Hematopoietic multipotent progenitor cell treated with erythropoietin and hydrocortisone succinate and interleukin-3 and kit ligand, for 17 days (in vitro differentiated cells): ENCODE results near the gene LRRC55.

Source experiments
- DNase-seq: peaks from one replicate; pipeline ENCODE4 v3.0.0-alpha.2; 2015; ENCODE audit warnings: low spot score

Gene LRRC55

DNA sequence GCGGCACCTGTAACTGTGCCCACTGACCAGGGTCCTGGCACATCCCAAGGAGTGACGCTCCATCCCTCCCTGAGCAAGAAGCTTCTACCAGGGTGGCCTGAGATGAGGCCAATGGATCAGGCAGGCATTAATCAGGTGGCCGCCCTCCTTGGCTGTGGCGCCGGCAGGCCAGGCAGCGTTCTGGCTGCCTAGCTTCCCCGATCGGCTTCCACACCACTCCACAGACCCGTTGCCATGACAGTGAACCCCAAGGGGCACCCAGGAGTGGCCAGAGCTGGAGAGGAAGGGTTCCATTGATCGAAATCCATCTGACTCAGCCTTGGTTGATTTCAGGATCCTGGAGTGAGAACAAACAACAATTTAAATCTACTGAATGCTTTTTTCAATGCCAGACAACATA, 20.5 kb downstream of the LRRC55 start:
- no peak for DNase-seq

DNA sequence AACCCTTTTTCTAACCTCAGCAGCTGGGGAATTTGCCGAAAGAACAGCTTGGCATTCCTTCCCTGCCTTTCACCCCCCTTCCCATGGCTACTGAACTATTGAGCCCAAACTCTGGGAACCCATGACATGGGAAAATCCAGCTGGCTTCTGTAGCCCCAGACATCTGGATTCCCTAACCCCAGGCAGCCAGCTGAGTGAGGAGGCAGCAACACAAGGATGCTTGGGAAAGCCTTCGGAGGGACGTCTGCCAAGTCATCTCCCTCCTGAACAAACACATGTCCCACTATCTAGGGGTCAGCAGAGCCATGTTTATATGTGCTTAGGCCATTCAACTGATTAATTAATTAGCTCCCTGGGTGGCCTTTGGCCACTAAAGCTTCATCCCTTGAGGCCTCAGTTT, 21.6 kb downstream of the LRRC55 start:
- DNase-seq, result no peak

- no peak for DNase-seq
Measured at GRCh38 chr11:57203882-57204480, 22.2 kb downstream of the LRRC55 start.

DNA sequence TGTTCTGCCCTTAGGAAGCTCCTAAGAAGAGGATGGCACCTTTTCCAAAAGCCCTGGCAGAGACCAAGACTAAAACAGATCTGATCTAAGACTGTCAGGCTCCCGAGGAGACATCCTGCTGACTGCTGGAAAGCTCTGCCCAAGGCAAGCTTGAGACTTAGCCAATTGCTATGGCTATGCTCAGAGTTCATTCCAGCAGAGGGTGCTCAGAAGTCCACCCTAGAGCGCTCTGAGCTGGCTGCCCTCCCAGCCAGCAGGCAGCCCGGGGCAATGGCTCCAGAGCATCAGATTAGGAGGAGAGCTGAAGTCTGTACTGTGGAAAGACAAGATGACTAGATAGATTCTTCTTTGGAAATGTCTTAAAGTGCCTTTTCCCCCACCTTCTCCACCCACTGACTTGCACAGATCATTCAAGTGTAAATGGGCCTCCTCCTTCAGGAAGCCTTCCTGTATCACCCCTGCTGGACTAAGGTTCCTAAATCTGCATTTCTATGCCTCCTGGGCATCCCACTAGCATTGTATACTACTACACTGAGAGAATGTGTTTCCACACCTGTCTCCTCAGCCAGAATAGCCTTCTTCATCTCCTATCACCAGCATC, 23.4 kb downstream of the LRRC55 start:
- no peak for DNase-seq

DNA sequence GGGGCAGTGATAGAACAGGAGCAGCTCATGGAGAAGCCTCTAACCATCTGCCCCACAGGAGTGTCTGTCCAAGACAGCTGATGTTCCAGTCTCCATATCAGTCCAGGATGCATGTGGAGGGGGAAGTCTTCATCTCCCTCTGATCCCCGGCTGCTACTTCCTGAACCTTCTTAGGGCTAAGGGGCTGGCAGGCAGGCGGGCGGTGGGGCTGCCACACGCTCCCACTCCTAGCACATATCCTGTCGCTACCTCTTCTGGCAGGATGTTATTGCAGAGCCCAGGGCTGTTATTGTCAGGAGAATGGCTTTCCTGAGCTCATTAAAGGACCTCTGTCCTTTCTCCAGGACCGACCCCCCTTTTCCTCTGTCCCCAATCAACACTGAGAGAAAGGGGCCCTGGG, 25.4 kb downstream of the LRRC55 start:
- no peak for DNase-seq

GRCh38 chr11:57210781-57211180, 29.0 kb downstream of the LRRC55 start:
- DNase-seq, result no peak

DNA sequence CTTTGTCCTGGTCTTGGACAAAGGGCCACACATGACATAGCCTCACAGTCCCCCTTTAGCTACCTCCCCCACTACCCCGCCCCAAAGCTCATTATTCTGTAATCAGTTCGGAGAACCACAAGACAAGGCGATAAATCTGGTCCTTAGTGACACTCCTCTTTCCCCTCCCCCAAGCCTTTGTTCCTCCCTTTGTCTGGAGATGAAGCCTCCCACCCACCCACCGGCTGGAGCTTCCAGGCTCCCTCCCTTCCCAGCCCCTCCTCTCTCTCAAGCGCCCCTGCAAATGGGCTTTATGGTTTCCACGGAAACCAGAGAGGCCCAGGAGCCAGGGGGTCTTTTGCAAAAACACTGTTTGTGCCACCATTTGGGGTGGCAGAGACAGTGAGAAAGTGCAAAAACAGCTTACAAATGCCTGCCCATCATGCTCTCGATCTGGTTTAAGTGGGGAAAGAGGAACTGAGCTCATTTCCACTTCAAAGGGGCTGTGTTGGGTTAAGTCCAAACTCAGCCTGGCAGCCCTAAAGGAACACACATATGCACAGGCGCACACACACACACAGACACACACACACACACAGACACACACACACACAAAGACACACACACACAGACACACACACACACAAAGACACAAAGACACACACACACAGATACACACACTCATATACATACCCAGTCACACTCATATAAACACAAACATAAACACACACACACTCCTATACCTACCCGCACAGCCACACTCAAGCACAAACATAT, 31.8 kb downstream of the LRRC55 start:
- DNase-seq, result no peak

- DNase-seq, result no peak
Measured at GRCh38 chr11:57214098-57214417, 32.3 kb downstream of the LRRC55 start.

GRCh38 chr11:57214494-57214893, 32.7 kb downstream of the LRRC55 start:
- DNase-seq, result no peak

DNA sequence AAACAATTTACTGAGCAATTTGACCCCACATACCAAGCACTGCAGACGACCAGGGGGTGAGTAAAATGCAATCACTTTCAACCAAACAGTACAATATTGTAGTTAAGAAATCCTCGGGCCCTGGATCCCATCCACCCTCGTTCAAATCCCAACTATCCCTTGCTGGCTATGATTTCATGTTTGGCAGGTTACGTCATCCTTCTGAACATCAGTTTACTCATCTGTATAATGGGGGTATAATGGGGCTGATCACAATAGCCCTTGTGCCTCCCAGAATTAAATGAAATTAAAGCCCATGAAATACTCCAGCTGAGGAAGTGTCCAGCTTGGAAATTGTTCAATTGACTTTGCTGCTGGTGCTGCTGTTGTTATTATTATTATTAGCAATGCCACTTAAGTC, 34.7 kb downstream of the LRRC55 start:
- no peak for DNase-seq

- DNase-seq, result no peak
Measured at GRCh38 chr11:57217053-57217452, 35.3 kb downstream of the LRRC55 start.

GRCh38 chr11:57219021-57219627, 37.4 kb downstream of the LRRC55 start:
- DNase-seq, result no peak

DNA sequence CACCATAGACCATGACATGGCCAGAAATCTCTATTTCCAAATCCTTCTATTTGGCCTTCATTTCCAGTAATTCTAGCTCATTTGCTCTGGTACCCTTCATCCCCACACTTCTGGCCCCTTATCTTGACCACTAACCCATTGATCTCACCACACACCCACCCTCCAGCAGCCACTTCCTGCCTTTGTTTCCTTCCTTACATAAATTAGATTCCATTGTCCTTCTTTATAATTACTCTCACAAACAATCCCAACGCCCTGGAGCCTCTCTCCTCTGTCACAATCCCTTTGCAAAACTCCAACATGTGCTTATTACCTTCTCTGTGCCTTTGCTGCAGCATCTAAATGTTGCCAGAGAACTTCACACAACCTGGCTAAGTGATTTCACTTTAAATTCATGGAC, 40.5 kb downstream of the LRRC55 start:
- DNase-seq, result no peak

DNA sequence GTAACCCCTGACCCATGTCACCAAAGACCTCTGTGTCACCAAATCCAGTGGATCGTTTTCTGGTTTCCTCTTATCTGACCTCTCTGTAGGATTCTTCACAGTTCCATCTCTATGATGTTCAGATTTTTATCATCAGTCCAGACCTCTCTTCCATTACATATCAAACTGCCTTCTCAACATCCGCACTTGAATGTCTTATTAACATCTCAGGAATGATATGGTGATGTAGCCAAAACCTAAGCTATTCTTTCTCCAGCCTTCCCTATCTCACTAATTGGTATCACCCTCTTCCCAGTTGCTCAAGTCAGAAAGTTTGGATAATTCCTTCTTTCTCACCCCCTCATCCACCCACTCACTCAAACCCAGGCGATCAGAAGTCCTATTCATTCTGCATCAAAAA, 41.8 kb downstream of the LRRC55 start:
- DNase-seq, result no peak

GRCh38 chr11:57224128-57224527, 42.4 kb downstream of the LRRC55 start:
- DNase-seq, result no peak

DNA sequence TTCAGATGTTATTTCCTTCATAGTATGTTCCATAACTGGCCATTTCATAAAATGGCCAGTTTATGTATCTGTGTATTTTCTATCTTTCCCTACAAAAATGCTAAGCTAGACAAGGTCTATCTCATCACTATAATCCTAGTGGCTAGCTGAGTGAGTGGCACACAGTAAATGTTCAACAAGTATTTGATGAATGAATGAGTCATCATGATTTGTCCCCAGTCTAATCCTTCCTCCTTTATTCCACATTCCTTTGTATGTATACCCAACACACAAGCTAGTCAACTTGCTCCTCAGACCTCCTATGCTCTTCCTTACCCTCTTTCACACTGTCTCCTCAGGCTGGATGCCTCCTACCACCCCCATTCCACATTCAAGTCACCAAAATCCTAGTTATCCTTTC, 42.8 kb downstream of the LRRC55 start:
- no peak for DNase-seq

DNA sequence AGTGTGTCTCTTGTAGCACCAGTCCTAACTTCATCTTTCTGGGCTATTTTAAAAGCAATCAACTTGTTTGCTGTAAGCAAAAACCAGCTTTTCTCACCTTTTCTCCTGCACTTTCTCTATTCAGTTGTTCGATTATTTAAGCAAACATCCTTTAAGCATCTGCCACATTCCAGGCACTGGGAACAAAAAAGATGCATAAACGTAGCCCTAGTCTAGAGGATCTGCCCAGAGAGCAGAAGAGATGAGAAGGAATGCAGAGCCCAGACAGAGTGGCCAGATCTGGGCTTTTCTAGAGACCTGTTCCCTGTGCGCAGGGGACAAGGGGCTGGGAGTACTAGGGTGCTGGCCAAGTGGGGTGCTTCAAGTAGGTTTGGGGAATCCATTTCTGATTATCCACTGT, 46.8 kb downstream of the LRRC55 start:
- DNase-seq, result no peak

DNA sequence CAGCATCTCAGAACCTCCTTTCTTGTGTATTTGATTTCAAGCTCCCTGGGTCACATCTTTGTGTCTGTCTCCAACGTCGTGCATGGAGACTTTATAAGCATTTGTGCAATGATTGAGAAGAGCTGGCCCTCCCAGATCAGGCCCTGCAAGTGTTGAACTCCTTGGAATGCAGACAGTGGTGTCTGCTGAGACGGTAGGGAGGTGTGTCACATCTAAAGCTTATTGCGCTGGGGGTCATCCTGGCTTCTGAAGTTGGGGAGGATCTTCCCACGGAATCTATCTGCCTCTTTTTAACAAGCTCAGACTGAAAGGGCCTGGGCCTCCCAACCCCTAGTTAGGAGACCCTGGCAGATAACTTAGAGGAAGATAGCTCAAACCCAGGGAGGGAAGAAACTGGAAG, 48.6 kb downstream of the LRRC55 start:
- no peak for DNase-seq

GRCh38 chr11:57230791-57231538, 49.2 kb downstream of the LRRC55 start:
- no peak for DNase-seq

DNA sequence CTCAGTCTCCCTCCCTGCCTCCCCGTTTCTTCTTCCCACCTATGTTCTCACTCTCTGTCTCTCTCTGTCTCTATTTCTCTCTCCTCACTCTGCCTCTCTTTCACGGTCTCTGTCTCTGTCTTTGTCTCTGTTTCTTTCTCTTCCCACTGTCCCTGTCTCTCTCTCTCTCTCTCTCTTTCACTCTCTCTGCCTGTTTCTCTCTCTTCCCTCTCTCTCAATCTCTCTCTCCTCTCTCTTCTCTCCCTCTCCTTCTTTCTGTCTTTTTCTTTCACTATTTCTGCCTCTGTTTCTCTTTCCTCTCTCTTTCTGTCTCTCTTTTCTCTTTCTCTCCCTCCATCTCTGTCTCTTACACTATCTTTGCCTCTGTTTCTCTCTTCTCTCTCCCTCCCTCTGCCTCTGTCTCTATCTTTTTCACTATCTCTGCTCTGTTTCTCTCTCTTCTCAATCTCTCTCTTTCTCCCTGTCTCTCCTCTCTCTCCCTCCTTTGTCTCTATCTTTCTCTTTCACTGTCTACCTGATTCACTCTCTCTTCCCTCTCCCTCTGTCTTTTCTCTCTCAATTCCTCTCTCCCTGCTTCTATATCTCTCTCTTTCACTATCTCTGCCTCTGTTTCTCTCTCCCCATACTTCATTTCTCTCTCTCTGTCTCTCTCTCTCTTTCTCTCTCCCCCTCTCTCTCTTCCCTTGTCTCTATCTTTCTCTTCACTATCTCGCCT, 49.9 kb downstream of the LRRC55 start:
- DNase-seq, result no peak

DNA sequence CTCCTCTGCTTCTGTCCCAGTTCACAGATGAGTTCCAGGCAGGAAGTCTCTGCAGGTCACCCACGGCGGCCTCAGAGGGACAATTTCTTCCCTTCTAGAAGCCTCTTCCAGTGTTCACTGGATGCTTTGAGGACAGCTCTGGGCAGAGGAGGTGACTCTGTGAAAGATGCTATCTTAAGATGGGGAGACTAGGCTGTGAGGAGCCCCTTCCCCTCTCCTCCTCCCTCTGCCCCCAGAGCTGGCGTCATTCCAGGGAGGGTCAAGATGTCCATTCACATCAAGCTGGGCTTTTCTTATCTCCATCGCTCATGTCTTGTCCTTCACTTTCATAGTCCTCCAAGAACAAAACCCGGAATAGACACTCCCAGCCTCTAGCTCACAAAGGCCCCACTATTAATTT, 51.9 kb downstream of the LRRC55 start:
- DNase-seq, result no peak
